Hepatocyte (in vitro differentiated cells): ENCODE measurements around the gene ELOVL3. TPM values are rescaled to one million over a fixed set of nuclear protein-coding genes. Genes with fewer than 3 reads are reported as not detected.

Experiments used
- DNase-seq: peaks from one replicate; pipeline ENCODE4 v3.0.0-alpha.2; 2016; ENCODE audit warnings: low spot score
- H2AFZ ChIP-seq: fragments of 200-600 bp; sonication (generic); 2 replicates; pipeline ENCODE4 v1.6.0; 2016; ENCODE audit warnings: antibody characterized with exemption, mild to moderate bottlenecking
- H3K27ac ChIP-seq: fragments of 200-600 bp; sonication (generic); 2 replicates; pipeline ENCODE4 v1.5.1; 2016; ENCODE audit warnings: mild to moderate bottlenecking
- H3K27me3 ChIP-seq: fragments of 200-600 bp; sonication (generic); 2 replicates; pipeline ENCODE4 v1.6.1; 2016
- H3K36me3 ChIP-seq: fragments of 200-600 bp; sonication (generic); replicated peaks from 2 replicates; pipeline ENCODE4 v1.5.1; 2016; ENCODE audit warnings: low read depth; ENCODE audit not compliant: insufficient read depth
- H3K4me1 ChIP-seq: fragments of 200-600 bp; sonication (generic); 2 replicates; pipeline ENCODE4 v1.5.1; 2016; ENCODE audit warnings: mild to moderate bottlenecking, moderate library complexity; ENCODE audit not compliant: insufficient read depth
- H3K4me2 ChIP-seq: fragments of 200-600 bp; sonication (generic); 2 replicates; pipeline ENCODE4 v1.6.0; 2016
- H3K4me3 ChIP-seq: fragments of 200-600 bp; sonication (generic); 2 replicates; pipeline ENCODE4 v1.5.1; 2016; ENCODE audit warnings: mild to moderate bottlenecking
- H3K79me2 ChIP-seq: fragments of 200-600 bp; sonication (generic); 2 replicates; pipeline ENCODE4 v1.6.0; 2017; ENCODE audit warnings: mild to moderate bottlenecking
- H3K9me2 ChIP-seq: fragments of 200-600 bp; sonication (generic); replicated peaks from 2 replicates; pipeline ENCODE4 v1.6.0; 2017; ENCODE audit warnings: mild to moderate bottlenecking; ENCODE audit not compliant: insufficient read depth
- H3K9me3 ChIP-seq: fragments of 200-600 bp; sonication (generic); 2 replicates; pipeline ENCODE4 v1.5.1; 2016; ENCODE audit warnings: low read depth, mild to moderate bottlenecking
- H4K20me1 ChIP-seq: fragments of 200-600 bp; sonication (generic); 2 replicates; pipeline ENCODE4 v1.6.0; 2016; ENCODE audit warnings: mild to moderate bottlenecking; ENCODE audit not compliant: insufficient read depth, poor library complexity, severe bottlenecking
- EZH2 ChIP-seq: fragments of 200-600 bp; sonication (generic); IDR thresholded peaks from 2 replicates; pipeline ENCODE4 v1.6.1; 2016; ENCODE audit warnings: antibody characterized with exemption, mild to moderate bottlenecking, borderline replicate concordance
- EZH2phosphoT487 ChIP-seq: fragments of 200-600 bp; sonication (generic); IDR thresholded peaks from one replicate; pipeline ENCODE4 v1.6.1; 2018; ENCODE audit warnings: antibody characterized with exemption, mild to moderate bottlenecking, low read depth, moderate library complexity; ENCODE audit not compliant: unreplicated experiment, severe bottlenecking
- WGBS: methylation state at CpG from one replicate; pipeline ENCODE4 v1.1.6; 2016; ENCODE audit warnings: low lambda C conversion rate; ENCODE audit errors: missing lambda C conversion rate; 5-methylcytosine and 5-hydroxymethylcytosine counted together
- polyA plus RNA-seq: library from polyadenylated mRNA; unstranded; fragments of >200 nt; fragmentation: Nextera tagmentation; extraction: Ambion mirVana; gene quantifications from 2 replicates; pipeline ENCODE4 v1.2.1, GENCODE V29; 2016
- total RNA-seq: library from RNA; depleted of rRNA; stranded (reverse); fragments of >200 nt; gene quantifications from 2 replicates; pipeline ENCODE4 v1.2.3, GENCODE V29; 2014
- TF ChIP-seq, protein P1 (sequence below): fragments of 200-600 bp; sonication (generic); IDR thresholded peaks from 2 replicates; pipeline ENCODE4 v1.5.1; 2016; ENCODE audit warnings: antibody characterized with exemption, mild to moderate bottlenecking; ENCODE audit not compliant: poor library complexity

Gene ELOVL3
- total and polyA plus RNA-seq, 2 experiments from 2014 or later: not detected

DNA sequence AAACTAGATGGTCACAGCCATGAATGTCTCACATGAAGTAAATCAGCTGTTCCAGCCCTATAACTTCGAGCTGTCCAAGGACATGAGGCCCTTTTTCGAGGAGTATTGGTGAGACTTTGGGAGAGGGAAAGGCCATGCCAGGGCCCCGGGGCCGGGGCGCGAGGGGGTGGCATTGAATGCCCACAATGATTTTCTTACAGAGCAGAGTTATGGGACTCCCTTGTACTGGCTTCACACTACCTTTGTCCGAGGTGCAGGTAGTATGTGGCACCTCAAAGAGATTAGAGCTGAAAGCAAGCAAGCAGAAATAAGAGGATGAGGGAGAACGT, 407 bp downstream of the ELOVL3 start:
- Histone ChIP-seq H3K27ac (no peak overlapping the region), H3K79me2 (no peaks in the 10 kb centered on the region), H3K4me3 (no peak overlapping the region), H3K9me3 (no peaks in the 10 kb centered on the region), H4K20me1 (no peaks in the 10 kb centered on the region), H3K36me3 (no peaks in the 10 kb centered on the region), H3K4me1 (peaks cover 26% of the 10 kb centered on the region), H2AFZ (peak overlapping the region; percentile 28), H3K9me2 (no peaks in the 10 kb centered on the region), H3K27me3 (peaks cover 43% of the 10 kb centered on the region), H3K4me2 (peak overlapping the region; percentile 68)
- DNase-seq: no peak
- TF ChIP-seq EZH2 (no peak), EZH2phosphoT487 (no peak)
- TF ChIP-seq, protein P1, sequence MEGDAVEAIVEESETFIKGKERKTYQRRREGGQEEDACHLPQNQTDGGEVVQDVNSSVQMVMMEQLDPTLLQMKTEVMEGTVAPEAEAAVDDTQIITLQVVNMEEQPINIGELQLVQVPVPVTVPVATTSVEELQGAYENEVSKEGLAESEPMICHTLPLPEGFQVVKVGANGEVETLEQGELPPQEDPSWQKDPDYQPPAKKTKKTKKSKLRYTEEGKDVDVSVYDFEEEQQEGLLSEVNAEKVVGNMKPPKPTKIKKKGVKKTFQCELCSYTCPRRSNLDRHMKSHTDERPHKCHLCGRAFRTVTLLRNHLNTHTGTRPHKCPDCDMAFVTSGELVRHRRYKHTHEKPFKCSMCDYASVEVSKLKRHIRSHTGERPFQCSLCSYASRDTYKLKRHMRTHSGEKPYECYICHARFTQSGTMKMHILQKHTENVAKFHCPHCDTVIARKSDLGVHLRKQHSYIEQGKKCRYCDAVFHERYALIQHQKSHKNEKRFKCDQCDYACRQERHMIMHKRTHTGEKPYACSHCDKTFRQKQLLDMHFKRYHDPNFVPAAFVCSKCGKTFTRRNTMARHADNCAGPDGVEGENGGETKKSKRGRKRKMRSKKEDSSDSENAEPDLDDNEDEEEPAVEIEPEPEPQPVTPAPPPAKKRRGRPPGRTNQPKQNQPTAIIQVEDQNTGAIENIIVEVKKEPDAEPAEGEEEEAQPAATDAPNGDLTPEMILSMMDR: no peak
- WGBS: 87% methylated on average over 8 of the region's 8 CpGs

DNA sequence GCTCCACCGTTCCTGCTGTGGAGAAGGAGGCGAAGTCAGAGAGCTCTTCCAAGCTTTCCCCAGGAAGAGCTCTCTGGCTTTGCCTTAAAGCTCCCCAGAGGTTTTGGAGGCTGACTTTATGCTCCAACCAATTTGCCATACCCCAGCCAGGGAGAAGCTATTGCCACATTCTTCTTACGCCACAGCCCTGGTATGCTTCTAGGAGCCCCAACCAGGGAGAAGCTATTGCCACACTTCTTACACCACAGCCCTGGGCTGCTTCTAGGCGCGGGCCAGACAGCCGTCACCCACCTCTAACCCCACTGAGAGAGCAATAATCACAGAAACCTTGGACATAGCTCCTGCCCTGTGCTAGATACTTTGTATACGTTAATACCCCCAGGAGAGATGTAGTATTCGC, 951 bp downstream of the ELOVL3 start:
- no peak for DNase-seq
- peaks cover 48% of the 10 kb centered on the region for H3K27me3 ChIP-seq
- H3K9me3 ChIP-seq: no peaks in the 10 kb centered on the region
- 87% methylated on average over 8 of the region's 8 CpGs for WGBS
- H2AFZ ChIP-seq: no peak overlapping the region
- H3K36me3 ChIP-seq: no peaks in the 10 kb centered on the region
- H4K20me1 ChIP-seq: no peaks in the 10 kb centered on the region
- no peaks in the 10 kb centered on the region for H3K79me2 ChIP-seq
- peaks cover 30% of the 10 kb centered on the region for H3K4me1 ChIP-seq
- H3K27ac ChIP-seq: no peak overlapping the region
- no peaks in the 10 kb centered on the region for H3K9me2 ChIP-seq
- no peak overlapping the region for H3K4me2 ChIP-seq
- no peak overlapping the region for H3K4me3 ChIP-seq
- TF ChIP-seq, protein P1: no peak
- TF ChIP-seq EZH2phosphoT487 (no peak), EZH2 (no peak)

DNA sequence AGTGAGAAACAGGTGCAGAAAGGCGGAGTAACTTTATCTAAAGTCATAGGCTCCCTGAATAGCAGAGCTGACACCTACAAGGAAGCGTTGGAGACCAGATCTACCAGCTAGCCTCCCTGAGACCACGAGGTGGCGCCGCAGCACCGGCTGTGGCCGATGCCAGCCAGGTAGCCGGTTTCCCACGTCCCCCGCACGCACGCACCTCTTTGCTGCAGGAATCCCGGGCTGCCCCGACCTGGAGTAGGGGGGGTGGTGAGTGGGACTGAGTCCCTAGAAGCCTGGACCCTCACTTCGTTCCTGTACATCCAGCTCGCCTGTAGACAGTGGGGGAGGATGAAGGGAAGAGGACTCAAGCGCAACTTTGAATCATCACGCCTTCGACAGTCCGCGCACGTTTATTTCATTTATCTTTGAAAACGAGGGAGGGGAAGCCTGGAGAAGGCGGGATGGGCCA, 3.7 kb downstream of the ELOVL3 start:
- 5% methylated on average over 24 of the region's 24 CpGs for WGBS
- H3K79me2 ChIP-seq: no peaks in the 10 kb centered on the region
- no peak for TF ChIP-seq EZH2
- TF ChIP-seq, protein P1: peak; percentile 97
- H4K20me1 ChIP-seq: no peaks in the 10 kb centered on the region
- peak overlapping the region; percentile 76 for H2AFZ ChIP-seq
- H3K9me2 ChIP-seq: no peaks in the 10 kb centered on the region
- H3K4me1 ChIP-seq: peaks cover 30% of the 10 kb centered on the region
- no peaks in the 10 kb centered on the region for H3K9me3 ChIP-seq
- peak overlapping the region; percentile 98 for H3K4me2 ChIP-seq
- H3K27ac ChIP-seq: no peak overlapping the region
- H3K27me3 ChIP-seq: peaks cover 69% of the 10 kb centered on the region
- DNase-seq: peak; percentile 93
- H3K4me3 ChIP-seq: peak overlapping the region; percentile 39
- no peaks in the 10 kb centered on the region for H3K36me3 ChIP-seq

DNA sequence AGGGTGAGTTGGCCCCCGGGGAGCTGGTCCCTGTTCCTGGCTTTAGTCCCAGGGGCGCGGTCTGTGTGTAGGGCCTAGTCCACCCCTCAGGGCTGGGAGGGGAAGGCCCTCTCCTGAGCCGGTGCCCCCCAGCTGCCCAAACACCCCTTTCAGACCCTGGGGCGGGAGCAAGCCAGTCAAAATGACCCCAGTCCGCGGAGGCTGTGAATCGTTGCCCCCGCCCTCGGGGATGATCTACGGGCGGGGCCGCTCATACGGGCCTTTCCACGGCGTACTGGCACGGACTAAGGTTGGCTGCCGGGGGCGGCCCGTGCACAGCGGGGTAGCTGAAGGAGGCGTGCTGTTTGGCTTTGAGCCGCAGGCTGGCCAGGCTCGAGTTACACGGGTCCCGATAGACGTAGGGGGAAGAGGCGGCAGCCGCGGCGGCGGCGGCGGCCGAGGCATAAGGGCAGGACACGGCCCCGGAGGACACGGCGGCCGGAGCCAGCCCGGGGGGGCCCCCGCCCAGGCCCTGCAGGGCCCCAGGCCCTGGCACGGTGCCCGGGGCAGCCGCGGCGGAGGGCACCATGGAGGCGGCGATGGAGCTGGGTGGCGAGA, 4.3 kb downstream of the ELOVL3 start:
- H3K4me1 ChIP-seq: peaks cover 24% of the 10 kb centered on the region
- H3K27me3 ChIP-seq: peaks cover 69% of the 10 kb centered on the region
- peak; percentile 69 for DNase-seq
- no peaks in the 10 kb centered on the region for H3K9me3 ChIP-seq
- no peaks in the 10 kb centered on the region for H3K9me2 ChIP-seq
- no peak overlapping the region for H3K27ac ChIP-seq
- H3K4me3 ChIP-seq: peak overlapping the region; percentile 39
- H3K36me3 ChIP-seq: no peaks in the 10 kb centered on the region
- TF ChIP-seq, protein P1: no peak
- no peak for TF ChIP-seq EZH2phosphoT487
- TF ChIP-seq EZH2: peak; percentile 56
- peak overlapping the region; percentile 76 for H2AFZ ChIP-seq
- H4K20me1 ChIP-seq: no peaks in the 10 kb centered on the region
- no peaks in the 10 kb centered on the region for H3K79me2 ChIP-seq
- peak overlapping the region; percentile 98 for H3K4me2 ChIP-seq
- WGBS: 2% methylated on average over 40 of the region's 50 CpGs
